K562 (cell line): ENCODE results near the gene ZNF701. TPM values are rescaled to one million over a fixed set of nuclear protein-coding genes. Genes with fewer than 3 reads are reported as not detected.
A peak's percentile ranks its signal among the peaks of the same experiment; 100 is the strongest.
"Not testable (repeated sequence)": the region's sequence is repeated elsewhere in the genome, so short reads cannot be mapped to it uniquely, and the experiment has no call there.

Experiments
- ATAC-seq: fragments of 200-7000 bp; cut with Tn5 transposase; 3 replicates; pipeline ENCODE4 v1.9.1; 2020; ENCODE audit warnings: moderate library complexity
- BruUV-seq: library from RNA; stranded (reverse); fragments of 400-500 nt; replicated peaks from 2 replicates; lab custom pipeline; 2021; lab: Mats Ljungman, UMichigan
- CTCF ChIA-PET: fragments of 300-600 bp; formaldehyde crosslinking; extraction: SDS; loops from one replicate; lab custom pipeline; 2021; ENCODE audit warnings: low intra/inter-chr PET ratio; lab: Yijun Ruan, JAX
- POLR2A ChIA-PET: fragments of 300-600, 350-650 bp; sonication (Branson Sonifier 250); formaldehyde crosslinking; extraction: SDS; loops from one replicate; lab custom pipeline; 2021; ENCODE audit warnings: antibody characterized with exemption, inconsistent platforms; lab: Yijun Ruan, JAX
- DNase-seq, 4 experiments: peaks; one replicate each; pipeline versions ENCODE4 v3.0.0 to v3.0.0-alpha.2; 2011 to 2018; ENCODE audit warnings: low spot score in 3 of 4, mixed read lengths in 3 of 4; ENCODE audit errors: extremely low read depth in 1 of 4
- FAIRE-seq: peaks from 2 replicates; lab custom pipeline; 2011; peaks lifted over from hg19 to GRCh38; lab: Jason Lieb, UNC
- H2AFZ ChIP-seq: 2 replicates; pipeline ENCODE4 v1.6.0; 2011; ENCODE audit warnings: low read depth, low read length, control low read depth, inconsistent platforms
- H3K27ac ChIP-seq: fragments of 200-600 bp; 3 replicates; pipeline ENCODE4 v1.8.0; 2011; ENCODE audit warnings: low read depth, mild to moderate bottlenecking, control low read depth, inconsistent platforms, low read length, moderate library complexity, mixed read lengths; ENCODE audit errors: extremely low read depth
- H3K27me3 ChIP-seq, 2 experiments: fragments of 300-600 bp in 1 of 2; 2 replicates in 1 of 2; 3 replicates in 1 of 2; pipeline versions ENCODE4 v1.6.0 to v1.8.0; 2011; ENCODE audit warnings: inconsistent platforms in 2 of 2, low read length in 2 of 2, mild to moderate bottlenecking in 1 of 2, mixed read lengths in 1 of 2, moderate library complexity in 1 of 2; ENCODE audit not compliant: control insufficient read depth in 2 of 2, insufficient read depth in 2 of 2
- H3K36me3 ChIP-seq: fragments of 300-600 bp; 3 replicates; pipeline ENCODE4 v1.8.0; 2011; ENCODE audit warnings: mild to moderate bottlenecking, low read length, inconsistent platforms; ENCODE audit not compliant: control insufficient read depth, insufficient read depth
- H3K4me1 ChIP-seq, 2 experiments: fragments of 200-600 bp in 1 of 2; replicated peaks in 1 of 2; 2 replicates in 1 of 2; 3 replicates in 1 of 2; pipeline versions ENCODE4 v1.5.1 to v1.8.0; 2011; ENCODE audit warnings: inconsistent platforms in 2 of 2, low read length in 2 of 2, mild to moderate bottlenecking in 1 of 2, mixed read lengths in 1 of 2, moderate library complexity in 1 of 2; ENCODE audit not compliant: control insufficient read depth in 2 of 2, insufficient read depth in 2 of 2
- H3K4me2 ChIP-seq: 2 replicates; pipeline ENCODE4 v1.6.1; 2011; ENCODE audit warnings: low read length, control low read depth, inconsistent platforms, mixed read lengths; ENCODE audit not compliant: insufficient read depth
- H3K4me3 ChIP-seq: fragments of 200-600 bp; sonication (generic), shearing (Covaris generic); 2 replicates; pipeline ENCODE4 v1.5.1; 2016; ENCODE audit warnings: control low read depth, inconsistent platforms
- H3K79me2 ChIP-seq: fragments of 200-600 bp; 3 replicates; pipeline ENCODE4 v1.8.0; 2011; ENCODE audit warnings: low read length, inconsistent platforms; ENCODE audit not compliant: control insufficient read depth, insufficient read depth
- H3K9ac ChIP-seq, 2 experiments: 2 replicates each; pipeline versions ENCODE4 v1.6.0 to v1.6.1; 2011; ENCODE audit warnings: low read depth in 2 of 2, low read length in 2 of 2, control low read depth in 1 of 2, inconsistent platforms in 1 of 2, mild to moderate bottlenecking in 1 of 2, mixed read lengths in 1 of 2; ENCODE audit not compliant: insufficient read depth in 1 of 2
- H3K9me1 ChIP-seq: one replicate; pipeline ENCODE4 v1.6.0; 2011; ENCODE audit warnings: inconsistent platforms, mild to moderate bottlenecking, low read length, moderate library complexity; ENCODE audit not compliant: control insufficient read depth, insufficient read depth
- H3K9me3 ChIP-seq: replicated peaks from 2 replicates; pipeline ENCODE4 v1.5.1; 2011; ENCODE audit warnings: low read depth, low read length, inconsistent platforms; ENCODE audit not compliant: control insufficient read depth, insufficient read depth
- H4K20me1 ChIP-seq: replicated peaks from 2 replicates; pipeline ENCODE4 v1.6.1; 2011; ENCODE audit warnings: low read length, inconsistent platforms, mixed read lengths; ENCODE audit not compliant: control insufficient read depth, insufficient read depth
- CBX5 ChIP-seq: IDR thresholded peaks from 2 replicates; pipeline ENCODE4 v1.6.1; 2014; ENCODE audit warnings: low read depth, borderline replicate concordance
- FUS ChIP-seq: fragments of 200-400 bp; formaldehyde crosslinking; optimal IDR thresholded peaks from 2 replicates; pipeline ENCODE3; 2017; ENCODE audit warnings: low read depth, low read length
- KDM1A ChIP-seq, 2 experiments: fragments of 450-650 bp; IDR thresholded peaks; 2 replicates each; pipeline ENCODE4 v1.6.1; 2016; ENCODE audit warnings: mild to moderate bottlenecking in 2 of 2
- MCM2 ChIP-seq: fragments of 450-650 bp; IDR thresholded peaks from 2 replicates; pipeline ENCODE4 v1.6.1; 2017; ENCODE audit warnings: low read depth, mild to moderate bottlenecking
- MTA2 ChIP-seq: fragments of 450-650 bp; IDR thresholded peaks from 2 replicates; pipeline ENCODE4 v1.6.1; 2016; ENCODE audit warnings: low read depth
- NFRKB ChIP-seq: fragments of 450-650 bp; IDR thresholded peaks from 2 replicates; pipeline ENCODE4 v1.6.1; 2016; ENCODE audit warnings: low read depth
- NFXL1 ChIP-seq: fragments of 450-650 bp; formaldehyde crosslinking; IDR thresholded peaks from 2 replicates; pipeline ENCODE4 v1.4.0; 2021; ENCODE audit warnings: mild to moderate bottlenecking
- POLR2G ChIP-seq: fragments of 200-400 bp; formaldehyde crosslinking; IDR thresholded peaks from 2 replicates; pipeline ENCODE4 v1.6.1; 2017; ENCODE audit warnings: low read depth, mild to moderate bottlenecking, antibody characterized with exemption, low read length, moderate library complexity
- RBFOX2 ChIP-seq: fragments of 200-400 bp; formaldehyde crosslinking; IDR thresholded peaks from 2 replicates; pipeline ENCODE4 v1.6.1; 2017; ENCODE audit warnings: low read depth, mild to moderate bottlenecking, low read length, moderate library complexity
- XRCC3 ChIP-seq: fragments of 450-650 bp; IDR thresholded peaks from 2 replicates; pipeline ENCODE4 v1.6.1; 2017; ENCODE audit warnings: mild to moderate bottlenecking, moderate library complexity
- ZC3H4 ChIP-seq: sonication (generic); formaldehyde crosslinking; IDR thresholded peaks from 2 replicates; pipeline ENCODE4 v1.9.0; 2021; ENCODE audit warnings: missing genetic modification reagents, borderline replicate concordance
- ZNF175 ChIP-seq: fragments of 200-800 bp; sonication (Bioruptor generic); IDR thresholded peaks from 2 replicates; pipeline ENCODE4 v1.6.1; 2016; ENCODE audit warnings: low read depth, mild to moderate bottlenecking, missing genetic modification characterization, missing compliant biosample characterization
- ZSCAN29 ChIP-seq: fragments of 450-650 bp; IDR thresholded peaks from 2 replicates; pipeline ENCODE4 v1.6.1; 2017
- WGBS: fragments of 100-300 bp; shearing (Covaris generic); methylation state at CpG from one replicate; pipeline ENCODE4 v1.1.6; 2016; ENCODE audit warnings: low coverage, mixed read lengths; ENCODE audit not compliant: insufficient coverage; ENCODE audit errors: missing lambda C conversion rate; 5-methylcytosine and 5-hydroxymethylcytosine counted together
- in situ Hi-C: fragments of 300-500 bp; cut with MboI; formaldehyde crosslinking; loops from 4 replicates; pipeline ENCODE4 v1.15.0; 2018; ENCODE audit warnings: inconsistent platforms, mixed read lengths
- intact Hi-C: fragments of 100-400 bp; cut with micrococcal nuclease; formaldehyde crosslinking; loops from 2 replicates; pipeline ENCODE4 v1.14.2; 2022
- polyA plus RNA-seq, 8 experiments: library from polyadenylated mRNA; depleted of rRNA in 4 of 8; stranded (reverse) in 5 of 8; unstranded in 3 of 8; fragments of >200 nt; fragmentation: Nextera tagmentation in 2 of 8; fragmentation: Illumina TruSeq in 1 of 8; extraction: Ambion mirVana in 2 of 8; extraction: Trizol in 1 of 8; gene quantifications; 2 replicates each; pipeline versions ENCODE4 v1.2.1 to v1.2.3, GENCODE V29; 2011 to 2014; ENCODE audit warnings: inconsistent platforms in 1 of 8, missing spikeins in 1 of 8
- total RNA-seq, 7 experiments: library from RNA; depleted of rRNA in 6 of 7; stranded (reverse); fragments of >200 nt in 6 of 7; fragmentation: Illumina TruSeq in 2 of 7; extraction: Trizol in 2 of 7; gene quantifications; 2 replicates each; pipeline versions ENCODE4 v1.2.1 to v1.2.3, GENCODE V29; 2011 to 2021; ENCODE audit warnings: low replicate concordance in 1 of 7
- TF ChIP-seq, protein P1 (sequence below): sonication (generic); formaldehyde crosslinking; IDR thresholded peaks from 2 replicates; pipeline ENCODE4 v1.8.0; 2023; ENCODE audit warnings: missing genetic modification reagents, mild to moderate bottlenecking, borderline replicate concordance

Gene ZNF701
- total and polyA plus RNA-seq, 9 of the 15 experiments (the other 6 are each of a cell fraction or from before 2014, with no cell fraction given), result 5.3 to 15.9 (median 10.1) TPM

GRCh38 chr19:52536448-52536800, 33.7 kb upstream of the ZNF701 start:
- Histone ChIP-seq H2AFZ (no peak overlapping the region), H3K4me3 (no peak overlapping the region), H3K4me2 (no peak overlapping the region), H3K9me3 (no peaks in the 10 kb centered on the region), H3K9me1 (no peaks in the 10 kb centered on the region), H3K9ac (no peak overlapping the region), H3K36me3 (peaks cover 30% of the 10 kb centered on the region), H4K20me1 (no peaks in the 10 kb centered on the region), H3K27me3 (no peaks in the 10 kb centered on the region), H3K79me2 (peaks cover 17% of the 10 kb centered on the region), H3K4me1 (no peaks in the 10 kb centered on the region), H3K27ac (no peak overlapping the region)
- intact Hi-C loops, result no loop called here
- no peak for ATAC-seq
- in situ Hi-C loops, result no loop called here
- ChIA-PET CTCF (no interaction called here), POLR2A (no interaction called here)
- no peak for TF ChIP-seq NFXL1 (CRISPR knock-in tag)
- TF ChIP-seq NFRKB, result no peak
- TF ChIP-seq MCM2, result no peak
- TF ChIP-seq RBFOX2, result 0 out of 2 replicates have a peak, but pooled peaks have one; percentile 29
- no peak for TF ChIP-seq MTA2
- no peak for TF ChIP-seq KDM1A (IDR thresholded peaks at IDR 0.05)
- TF ChIP-seq FUS, result no peak
- no peak for TF ChIP-seq CBX5
- TF ChIP-seq ZSCAN29, result no peak
- TF ChIP-seq, protein P1, sequence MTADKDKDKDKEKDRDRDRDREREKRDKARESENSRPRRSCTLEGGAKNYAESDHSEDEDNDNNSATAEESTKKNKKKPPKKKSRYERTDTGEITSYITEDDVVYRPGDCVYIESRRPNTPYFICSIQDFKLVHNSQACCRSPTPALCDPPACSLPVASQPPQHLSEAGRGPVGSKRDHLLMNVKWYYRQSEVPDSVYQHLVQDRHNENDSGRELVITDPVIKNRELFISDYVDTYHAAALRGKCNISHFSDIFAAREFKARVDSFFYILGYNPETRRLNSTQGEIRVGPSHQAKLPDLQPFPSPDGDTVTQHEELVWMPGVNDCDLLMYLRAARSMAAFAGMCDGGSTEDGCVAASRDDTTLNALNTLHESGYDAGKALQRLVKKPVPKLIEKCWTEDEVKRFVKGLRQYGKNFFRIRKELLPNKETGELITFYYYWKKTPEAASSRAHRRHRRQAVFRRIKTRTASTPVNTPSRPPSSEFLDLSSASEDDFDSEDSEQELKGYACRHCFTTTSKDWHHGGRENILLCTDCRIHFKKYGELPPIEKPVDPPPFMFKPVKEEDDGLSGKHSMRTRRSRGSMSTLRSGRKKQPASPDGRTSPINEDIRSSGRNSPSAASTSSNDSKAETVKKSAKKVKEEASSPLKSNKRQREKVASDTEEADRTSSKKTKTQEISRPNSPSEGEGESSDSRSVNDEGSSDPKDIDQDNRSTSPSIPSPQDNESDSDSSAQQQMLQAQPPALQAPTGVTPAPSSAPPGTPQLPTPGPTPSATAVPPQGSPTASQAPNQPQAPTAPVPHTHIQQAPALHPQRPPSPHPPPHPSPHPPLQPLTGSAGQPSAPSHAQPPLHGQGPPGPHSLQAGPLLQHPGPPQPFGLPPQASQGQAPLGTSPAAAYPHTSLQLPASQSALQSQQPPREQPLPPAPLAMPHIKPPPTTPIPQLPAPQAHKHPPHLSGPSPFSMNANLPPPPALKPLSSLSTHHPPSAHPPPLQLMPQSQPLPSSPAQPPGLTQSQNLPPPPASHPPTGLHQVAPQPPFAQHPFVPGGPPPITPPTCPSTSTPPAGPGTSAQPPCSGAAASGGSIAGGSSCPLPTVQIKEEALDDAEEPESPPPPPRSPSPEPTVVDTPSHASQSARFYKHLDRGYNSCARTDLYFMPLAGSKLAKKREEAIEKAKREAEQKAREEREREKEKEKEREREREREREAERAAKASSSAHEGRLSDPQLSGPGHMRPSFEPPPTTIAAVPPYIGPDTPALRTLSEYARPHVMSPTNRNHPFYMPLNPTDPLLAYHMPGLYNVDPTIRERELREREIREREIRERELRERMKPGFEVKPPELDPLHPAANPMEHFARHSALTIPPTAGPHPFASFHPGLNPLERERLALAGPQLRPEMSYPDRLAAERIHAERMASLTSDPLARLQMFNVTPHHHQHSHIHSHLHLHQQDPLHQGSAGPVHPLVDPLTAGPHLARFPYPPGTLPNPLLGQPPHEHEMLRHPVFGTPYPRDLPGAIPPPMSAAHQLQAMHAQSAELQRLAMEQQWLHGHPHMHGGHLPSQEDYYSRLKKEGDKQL (CRISPR knock-in tag), result no peak
- TF ChIP-seq ZNF175 (CRISPR knock-in tag), result no peak
- TF ChIP-seq XRCC3, result no peak
- TF ChIP-seq POLR2G, result peak; percentile 25; the same call in 1 of the 2 replicates
- no peak for TF ChIP-seq ZC3H4 (CRISPR knock-in tag)
- BruUV-seq, result no TSS peak
- 90% methylated on average over 12 of the region's 17 CpGs for WGBS
- DNase-seq, result no peak
- no peak for FAIRE-seq

DNA sequence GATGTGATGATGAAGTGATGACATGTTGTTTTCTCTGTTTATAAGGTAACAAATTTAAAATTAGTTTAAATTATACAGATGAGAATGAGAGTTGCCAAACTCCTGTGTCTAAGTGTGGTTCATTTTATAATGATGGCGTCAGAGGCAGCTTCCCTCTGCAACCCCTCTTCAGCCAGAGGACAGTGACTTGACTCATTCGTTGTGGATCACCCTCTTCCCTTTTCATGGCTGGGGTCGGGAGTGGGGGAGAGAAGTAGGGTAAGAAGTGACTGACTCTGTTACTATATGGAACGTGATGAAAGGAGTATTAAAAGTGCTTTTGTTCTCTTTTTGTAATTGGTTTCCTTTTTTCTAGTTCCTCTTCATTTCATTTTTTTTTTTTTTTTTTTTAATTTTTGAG, 31.3 kb upstream of the ZNF701 start:
- in situ Hi-C loops, intact Hi-C loops: not testable (repeated sequence)
- peak; percentile 72 for FAIRE-seq

More for the DNA sequence above, 31.3 kb upstream of the ZNF701 start:
- H3K79me2 ChIP-seq, BruUV-seq, H3K9ac ChIP-seq, H3K9me3 ChIP-seq, H3K4me2 ChIP-seq, H3K4me3 ChIP-seq, H3K4me1 ChIP-seq, POLR2A ChIA-PET, DNase-seq, H2AFZ ChIP-seq, H3K9me1 ChIP-seq, CTCF ChIA-PET, H3K27me3 ChIP-seq, ATAC-seq, H4K20me1 ChIP-seq, H3K27ac ChIP-seq: not testable (repeated sequence)
- peaks cover 23% of the 10 kb centered on the region; the same call in 2 of the 3 replicates for H3K36me3 ChIP-seq
- WGBS, result 84% methylated on average over 4 of the region's 4 CpGs
